SK-N-SH treated with all-trans-retinoic acid at 6 μM for 48 hours (cell line): ENCODE data around the gene SLC29A3.
"Not testable (repeated sequence)": the region's sequence is repeated elsewhere in the genome, so short reads cannot be mapped to it uniquely, and the experiment has no call there.

ENCODE experiments used
- ATAC-seq: fragments of 200-7000 bp; cut with Tn5 transposase; 3 replicates; pipeline ENCODE4 v1.9.1; 2020; ENCODE audit warnings: mild to moderate bottlenecking, moderate library complexity
- ARNTL ChIP-seq: fragments of 450-650 bp; formaldehyde crosslinking; IDR thresholded peaks from 2 replicates; pipeline ENCODE4 v1.5.0; 2020; ENCODE audit warnings: low read depth, mild to moderate bottlenecking, moderate library complexity, borderline replicate concordance
- BACH2 ChIP-seq: fragments of 250-450 bp; sonication (Bioruptor Pico); IDR thresholded peaks from 2 replicates; pipeline ENCODE4 v1.9.0; 2021; ENCODE audit warnings: mild to moderate bottlenecking, borderline replicate concordance
- CSDC2 ChIP-seq: fragments of 250-450 bp; sonication (Bioruptor Pico); IDR thresholded peaks from 2 replicates; pipeline ENCODE4 v1.5.0; 2020; ENCODE audit warnings: mild to moderate bottlenecking, moderate library complexity
- GLIS3 ChIP-seq: fragments of 250-450 bp; sonication (Bioruptor Pico); IDR thresholded peaks from 2 replicates; pipeline ENCODE4 v1.5.0; 2020; ENCODE audit warnings: mild to moderate bottlenecking, moderate library complexity
- OSR1 ChIP-seq: fragments of 250-450 bp; sonication (Bioruptor Pico); IDR thresholded peaks from 2 replicates; pipeline ENCODE4 v1.8.0; 2022; ENCODE audit warnings: moderate library complexity, mild to moderate bottlenecking, inconsistent platforms
- PPARA ChIP-seq: fragments of 250-450 bp; sonication (Bioruptor Pico); IDR thresholded peaks from 2 replicates; pipeline ENCODE4 v1.5.0; 2020; ENCODE audit warnings: mild to moderate bottlenecking, borderline replicate concordance
- RARB ChIP-seq: fragments of 250-450 bp; sonication (Bioruptor Pico); IDR thresholded peaks from 2 replicates; pipeline ENCODE4 v1.8.0; 2021; ENCODE audit warnings: mild to moderate bottlenecking, moderate library complexity
- SNAI2 ChIP-seq: fragments of 250-450 bp; sonication (Bioruptor Pico); IDR thresholded peaks from 2 replicates; pipeline ENCODE4 v1.5.0; 2020; ENCODE audit warnings: mild to moderate bottlenecking, moderate library complexity
- TCF4 ChIP-seq: fragments of 250-450 bp; sonication (Bioruptor Pico); IDR thresholded peaks from 2 replicates; pipeline ENCODE4 v1.8.0; 2021; ENCODE audit warnings: mild to moderate bottlenecking, moderate library complexity, borderline replicate concordance
- ZC3H10 ChIP-seq: fragments of 250-450 bp; sonication (Bioruptor Pico); IDR thresholded peaks from 2 replicates; pipeline ENCODE4 v1.5.1; 2021; ENCODE audit warnings: mild to moderate bottlenecking, moderate library complexity
- ZFP3 ChIP-seq: fragments of 250-450 bp; sonication (Bioruptor Pico); IDR thresholded peaks from 2 replicates; pipeline ENCODE4 v1.5.0; 2020; ENCODE audit warnings: mild to moderate bottlenecking, moderate library complexity
- ZFP30 ChIP-seq: fragments of 450-650 bp; formaldehyde crosslinking; IDR thresholded peaks from 2 replicates; pipeline ENCODE4 v1.5.0; 2022; ENCODE audit warnings: mild to moderate bottlenecking, moderate library complexity
- ZNF565 ChIP-seq: fragments of 450-650 bp; formaldehyde crosslinking; conservative IDR thresholded peaks from 2 replicates; pipeline ENCODE4 v1.5.0; 2020; ENCODE audit warnings: low read depth, mild to moderate bottlenecking, moderate library complexity
- ZNF8 ChIP-seq: fragments of 450-650 bp; formaldehyde crosslinking; IDR thresholded peaks from 2 replicates; pipeline ENCODE4 v1.5.0; 2020; ENCODE audit warnings: mild to moderate bottlenecking, moderate library complexity
- TF ChIP-seq, protein P1 (sequence below): fragments of 250-450 bp; sonication (Bioruptor Pico); IDR thresholded peaks from 2 replicates; pipeline ENCODE4 v1.8.0; 2020; ENCODE audit warnings: mild to moderate bottlenecking, moderate library complexity, borderline replicate concordance
- TF ChIP-seq, protein P2 (sequence below): fragments of 250-450 bp; sonication (Bioruptor Pico); IDR thresholded peaks from 2 replicates; pipeline ENCODE4 v1.8.0; 2021; ENCODE audit warnings: low read depth, mild to moderate bottlenecking, moderate library complexity, borderline replicate concordance
- TF ChIP-seq, protein P3 (sequence below): fragments of 250-450 bp; sonication (Bioruptor Pico); IDR thresholded peaks from 2 replicates; pipeline ENCODE4 v1.5.0; 2020; ENCODE audit warnings: mild to moderate bottlenecking, moderate library complexity
- TF ChIP-seq, protein P4 (sequence below): fragments of 250-450 bp; sonication (Bioruptor Pico); IDR thresholded peaks from 2 replicates; pipeline ENCODE4 v1.5.1; 2021; ENCODE audit warnings: mild to moderate bottlenecking, moderate library complexity
- TF ChIP-seq, protein P5 (sequence below): fragments of 250-450 bp; sonication (Bioruptor Pico); IDR thresholded peaks from 2 replicates; pipeline ENCODE4 v1.5.1; 2020; ENCODE audit warnings: low read depth, mild to moderate bottlenecking, moderate library complexity

SLC29A3 gene

DNA sequence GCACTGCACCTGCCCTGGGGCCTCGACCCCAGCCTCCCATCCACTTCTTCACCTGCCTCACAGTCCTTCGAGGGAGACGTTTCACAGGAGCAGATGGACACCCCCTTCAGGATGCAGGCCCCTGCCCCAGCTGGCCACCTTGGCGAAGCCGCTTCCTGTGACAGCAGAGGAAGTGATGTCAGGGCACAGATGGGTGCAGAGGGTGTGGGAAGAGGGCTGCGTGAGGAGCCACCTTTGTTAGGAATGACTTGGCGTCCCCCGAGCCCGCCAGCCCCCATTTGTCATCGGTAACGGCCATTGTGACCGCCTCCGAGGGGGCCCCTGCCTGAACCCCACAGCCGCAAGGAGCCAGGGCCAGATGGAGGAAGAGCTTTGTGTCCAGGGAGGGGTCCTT, 47.4 kb upstream of the SLC29A3 start:
- ATAC-seq = no peak
- TF ChIP-seq OSR1 (CRISPR knock-in tag) (no peak), SNAI2 (CRISPR knock-in tag) (no peak), ZC3H10 (no peak), ZNF565 (CRISPR knock-in tag) (no peak)
- TF ChIP-seq, protein P1, sequence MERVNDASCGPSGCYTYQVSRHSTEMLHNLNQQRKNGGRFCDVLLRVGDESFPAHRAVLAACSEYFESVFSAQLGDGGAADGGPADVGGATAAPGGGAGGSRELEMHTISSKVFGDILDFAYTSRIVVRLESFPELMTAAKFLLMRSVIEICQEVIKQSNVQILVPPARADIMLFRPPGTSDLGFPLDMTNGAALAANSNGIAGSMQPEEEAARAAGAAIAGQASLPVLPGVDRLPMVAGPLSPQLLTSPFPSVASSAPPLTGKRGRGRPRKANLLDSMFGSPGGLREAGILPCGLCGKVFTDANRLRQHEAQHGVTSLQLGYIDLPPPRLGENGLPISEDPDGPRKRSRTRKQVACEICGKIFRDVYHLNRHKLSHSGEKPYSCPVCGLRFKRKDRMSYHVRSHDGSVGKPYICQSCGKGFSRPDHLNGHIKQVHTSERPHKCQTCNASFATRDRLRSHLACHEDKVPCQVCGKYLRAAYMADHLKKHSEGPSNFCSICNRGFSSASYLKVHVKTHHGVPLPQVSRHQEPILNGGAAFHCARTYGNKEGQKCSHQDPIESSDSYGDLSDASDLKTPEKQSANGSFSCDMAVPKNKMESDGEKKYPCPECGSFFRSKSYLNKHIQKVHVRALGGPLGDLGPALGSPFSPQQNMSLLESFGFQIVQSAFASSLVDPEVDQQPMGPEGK (CRISPR knock-in tag) = no peak
- TF ChIP-seq, protein P2, sequence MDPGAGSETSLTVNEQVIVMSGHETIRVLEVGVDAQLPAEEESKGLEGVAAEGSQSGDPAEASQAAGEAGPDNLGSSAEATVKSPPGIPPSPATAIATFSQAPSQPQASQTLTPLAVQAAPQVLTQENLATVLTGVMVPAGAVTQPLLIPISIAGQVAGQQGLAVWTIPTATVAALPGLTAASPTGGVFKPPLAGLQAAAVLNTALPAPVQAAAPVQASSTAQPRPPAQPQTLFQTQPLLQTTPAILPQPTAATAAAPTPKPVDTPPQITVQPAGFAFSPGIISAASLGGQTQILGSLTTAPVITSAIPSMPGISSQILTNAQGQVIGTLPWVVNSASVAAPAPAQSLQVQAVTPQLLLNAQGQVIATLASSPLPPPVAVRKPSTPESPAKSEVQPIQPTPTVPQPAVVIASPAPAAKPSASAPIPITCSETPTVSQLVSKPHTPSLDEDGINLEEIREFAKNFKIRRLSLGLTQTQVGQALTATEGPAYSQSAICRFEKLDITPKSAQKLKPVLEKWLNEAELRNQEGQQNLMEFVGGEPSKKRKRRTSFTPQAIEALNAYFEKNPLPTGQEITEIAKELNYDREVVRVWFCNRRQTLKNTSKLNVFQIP = no peak
- TF ChIP-seq, protein P3, sequence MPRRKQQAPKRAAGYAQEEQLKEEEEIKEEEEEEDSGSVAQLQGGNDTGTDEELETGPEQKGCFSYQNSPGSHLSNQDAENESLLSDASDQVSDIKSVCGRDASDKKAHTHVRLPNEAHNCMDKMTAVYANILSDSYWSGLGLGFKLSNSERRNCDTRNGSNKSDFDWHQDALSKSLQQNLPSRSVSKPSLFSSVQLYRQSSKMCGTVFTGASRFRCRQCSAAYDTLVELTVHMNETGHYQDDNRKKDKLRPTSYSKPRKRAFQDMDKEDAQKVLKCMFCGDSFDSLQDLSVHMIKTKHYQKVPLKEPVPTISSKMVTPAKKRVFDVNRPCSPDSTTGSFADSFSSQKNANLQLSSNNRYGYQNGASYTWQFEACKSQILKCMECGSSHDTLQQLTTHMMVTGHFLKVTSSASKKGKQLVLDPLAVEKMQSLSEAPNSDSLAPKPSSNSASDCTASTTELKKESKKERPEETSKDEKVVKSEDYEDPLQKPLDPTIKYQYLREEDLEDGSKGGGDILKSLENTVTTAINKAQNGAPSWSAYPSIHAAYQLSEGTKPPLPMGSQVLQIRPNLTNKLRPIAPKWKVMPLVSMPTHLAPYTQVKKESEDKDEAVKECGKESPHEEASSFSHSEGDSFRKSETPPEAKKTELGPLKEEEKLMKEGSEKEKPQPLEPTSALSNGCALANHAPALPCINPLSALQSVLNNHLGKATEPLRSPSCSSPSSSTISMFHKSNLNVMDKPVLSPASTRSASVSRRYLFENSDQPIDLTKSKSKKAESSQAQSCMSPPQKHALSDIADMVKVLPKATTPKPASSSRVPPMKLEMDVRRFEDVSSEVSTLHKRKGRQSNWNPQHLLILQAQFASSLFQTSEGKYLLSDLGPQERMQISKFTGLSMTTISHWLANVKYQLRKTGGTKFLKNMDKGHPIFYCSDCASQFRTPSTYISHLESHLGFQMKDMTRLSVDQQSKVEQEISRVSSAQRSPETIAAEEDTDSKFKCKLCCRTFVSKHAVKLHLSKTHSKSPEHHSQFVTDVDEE (CRISPR knock-in tag) = no peak
- TF ChIP-seq, protein P4, sequence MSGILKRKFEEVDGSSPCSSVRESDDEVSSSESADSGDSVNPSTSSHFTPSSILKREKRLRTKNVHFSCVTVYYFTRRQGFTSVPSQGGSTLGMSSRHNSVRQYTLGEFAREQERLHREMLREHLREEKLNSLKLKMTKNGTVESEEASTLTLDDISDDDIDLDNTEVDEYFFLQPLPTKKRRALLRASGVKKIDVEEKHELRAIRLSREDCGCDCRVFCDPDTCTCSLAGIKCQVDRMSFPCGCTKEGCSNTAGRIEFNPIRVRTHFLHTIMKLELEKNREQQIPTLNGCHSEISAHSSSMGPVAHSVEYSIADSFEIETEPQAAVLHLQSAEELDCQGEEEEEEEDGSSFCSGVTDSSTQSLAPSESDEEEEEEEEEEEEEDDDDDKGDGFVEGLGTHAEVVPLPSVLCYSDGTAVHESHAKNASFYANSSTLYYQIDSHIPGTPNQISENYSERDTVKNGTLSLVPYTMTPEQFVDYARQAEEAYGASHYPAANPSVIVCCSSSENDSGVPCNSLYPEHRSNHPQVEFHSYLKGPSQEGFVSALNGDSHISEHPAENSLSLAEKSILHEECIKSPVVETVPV (CRISPR knock-in tag) = no peak
- TF ChIP-seq, protein P5, sequence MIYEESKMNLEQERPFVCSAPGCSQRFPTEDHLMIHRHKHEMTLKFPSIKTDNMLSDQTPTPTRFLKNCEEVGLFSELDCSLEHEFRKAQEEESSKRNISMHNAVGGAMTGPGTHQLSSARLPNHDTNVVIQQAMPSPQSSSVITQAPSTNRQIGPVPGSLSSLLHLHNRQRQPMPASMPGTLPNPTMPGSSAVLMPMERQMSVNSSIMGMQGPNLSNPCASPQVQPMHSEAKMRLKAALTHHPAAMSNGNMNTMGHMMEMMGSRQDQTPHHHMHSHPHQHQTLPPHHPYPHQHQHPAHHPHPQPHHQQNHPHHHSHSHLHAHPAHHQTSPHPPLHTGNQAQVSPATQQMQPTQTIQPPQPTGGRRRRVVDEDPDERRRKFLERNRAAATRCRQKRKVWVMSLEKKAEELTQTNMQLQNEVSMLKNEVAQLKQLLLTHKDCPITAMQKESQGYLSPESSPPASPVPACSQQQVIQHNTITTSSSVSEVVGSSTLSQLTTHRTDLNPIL (CRISPR knock-in tag) = no peak

DNA sequence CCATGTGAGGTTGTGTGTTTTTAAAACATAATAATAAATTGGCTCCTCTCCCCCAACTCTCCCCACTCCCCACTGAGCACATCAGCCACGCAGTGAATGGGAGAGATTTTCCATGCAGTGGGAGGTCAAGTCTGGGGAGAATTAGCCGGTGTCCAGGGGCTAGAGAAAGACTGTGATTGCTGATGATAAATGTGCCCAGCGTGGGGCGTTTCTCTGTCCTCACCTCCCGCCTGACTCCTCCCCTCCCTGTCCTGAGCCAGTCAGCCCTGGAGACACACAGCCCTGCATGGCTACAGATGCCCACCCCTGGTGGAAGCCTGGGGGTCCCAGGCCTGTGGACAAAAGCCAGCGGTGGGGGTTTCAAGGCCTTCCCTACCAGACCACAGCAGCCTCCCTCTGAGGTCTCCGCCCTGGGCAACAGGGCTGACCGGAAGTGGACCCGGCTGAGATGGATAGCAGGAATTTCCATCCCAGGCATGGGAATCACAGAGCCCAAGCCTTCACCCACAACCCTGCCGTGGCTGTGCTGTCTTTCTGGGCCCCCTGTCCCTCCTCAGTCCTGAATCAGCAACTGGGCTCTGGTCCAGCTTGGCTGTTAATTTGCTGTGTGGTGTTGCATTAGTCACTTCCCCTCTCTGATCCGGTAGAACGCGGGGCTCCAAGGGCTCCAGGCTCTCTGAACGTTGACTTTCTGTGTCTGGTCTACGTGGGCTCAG, 46.8 kb upstream of the SLC29A3 start:
- peak; percentile 31 for ATAC-seq
- TF ChIP-seq TCF4 (CRISPR knock-in tag) (0 out of 2 replicates have a peak, but pooled peaks have one; percentile 8), OSR1 (CRISPR knock-in tag) (no peak), PPARA (no peak)
- TF ChIP-seq, protein P1 (CRISPR knock-in tag) = no peak

DNA sequence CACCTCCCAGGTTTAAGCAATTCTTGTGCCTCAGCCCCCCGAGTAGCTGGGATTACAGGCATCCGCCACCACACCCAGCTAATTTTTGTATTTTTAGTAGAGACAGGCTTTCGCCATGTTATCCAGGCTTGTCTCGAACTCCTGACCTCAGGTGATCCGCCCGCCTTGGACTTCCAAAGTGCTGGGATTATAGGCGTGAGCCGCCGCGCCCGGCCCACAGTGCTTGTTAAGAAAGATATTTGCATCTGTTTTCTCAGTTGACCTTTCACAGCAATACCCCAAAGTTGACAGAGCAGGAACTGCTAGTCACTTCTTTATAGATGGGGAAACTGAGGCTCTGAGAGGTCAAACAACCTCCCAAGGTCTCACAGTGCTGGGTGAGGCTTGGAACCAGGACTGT, 46.1 kb upstream of the SLC29A3 start:
- not testable (repeated sequence) for ATAC-seq

DNA sequence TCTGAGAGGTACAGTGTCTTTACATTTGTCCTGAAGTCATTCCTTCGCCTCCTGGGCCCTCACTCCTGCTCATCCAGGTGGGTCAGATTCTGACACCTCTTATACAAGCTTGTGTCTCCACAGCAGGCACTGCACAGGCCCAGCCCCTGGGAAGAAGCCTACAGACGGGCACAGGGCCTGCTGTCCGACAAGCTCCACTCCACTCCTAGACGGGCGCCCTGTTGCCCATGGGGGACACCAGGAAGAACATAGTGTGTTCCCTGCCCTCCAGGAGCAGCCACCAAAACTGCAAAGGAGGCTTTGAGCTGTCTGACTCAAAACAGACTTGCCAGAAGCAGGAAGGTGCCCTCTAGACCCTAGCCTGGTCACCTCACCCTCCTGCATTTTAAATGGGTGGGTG, 45.6 kb upstream of the SLC29A3 start:
- ATAC-seq = no peak
- TF ChIP-seq, protein P2 = no peak
- TF ChIP-seq GLIS3 (CRISPR knock-in tag) (no peak), ARNTL (CRISPR knock-in tag) (no peak), TCF4 (CRISPR knock-in tag) (no peak), PPARA (no peak), CSDC2 (CRISPR knock-in tag) (no peak), ZNF8 (CRISPR knock-in tag) (no peak), OSR1 (CRISPR knock-in tag) (no peak), ZFP3 (no peak), RARB (no peak), ZFP30 (no peak), BACH2 (CRISPR knock-in tag) (no peak), ZNF565 (CRISPR knock-in tag) (no peak)
- TF ChIP-seq, protein P3 (CRISPR knock-in tag) = no peak
